Suprapubic skin (tissue), 4 donors: ENCODE measurements around the gene PPP4R1.

Experiments used
- CTCF ChIP-seq, 2 donors: fragments of 200-600 bp in 1 of 2; fragments of 450-650 bp in 1 of 2; sonication (generic) in 1 of 2; IDR thresholded peaks; one replicate each; pipeline ENCODE4 v1.5.1; 2016 to 2019; ENCODE audit warnings: antibody characterized with exemption in 2 of 2, mild to moderate bottlenecking in 1 of 2, moderate library complexity in 1 of 2
- EP300 ChIP-seq: sonication (generic); formaldehyde crosslinking; IDR thresholded peaks from one replicate; pipeline ENCODE4 v1.6.1; 2017; ENCODE audit warnings: antibody characterized with exemption
- POLR2A ChIP-seq, 2 donors: fragments of 450-650 bp; IDR thresholded peaks; one replicate each; pipeline ENCODE4 v1.6.1; 2017; ENCODE audit warnings: antibody characterized with exemption in 2 of 2, mild to moderate bottlenecking in 2 of 2, moderate library complexity in 2 of 2
- POLR2AphosphoS5 ChIP-seq, 3 donors: sonication (generic); formaldehyde crosslinking; IDR thresholded peaks; one replicate each; pipeline ENCODE4 v1.6.1; 2017; ENCODE audit warnings: antibody characterized with exemption in 3 of 3

GRCh38 chr18:9648431-9649163, 34.2 kb upstream of the PPP4R1 start:
- no peak for TF ChIP-seq EP300
- TF ChIP-seq CTCF (IDR thresholded peaks at IDR 0.05) = no peak
- no peak for TF ChIP-seq POLR2AphosphoS5 (IDR thresholded peaks at IDR 0.05)
- TF ChIP-seq POLR2A (IDR thresholded peaks at IDR 0.05) = no peak
